HepG2 (cell line): Measurements from ENCODE around the gene DPM1. TPM values are rescaled to one million over a fixed set of nuclear protein-coding genes. Genes with fewer than 3 reads are reported as not detected.

Experiments
- ETV6 ChIP-seq: sonication (generic); formaldehyde crosslinking; conservative IDR thresholded peaks from 2 replicates; pipeline ENCODE4 v1.4.0; 2020; ENCODE audit warnings: missing genetic modification reagents
- FIP1L1 ChIP-seq: fragments of 200-400 bp; formaldehyde crosslinking; IDR thresholded peaks from 2 replicates; pipeline ENCODE4 v1.6.1; 2018; ENCODE audit warnings: low read depth, mild to moderate bottlenecking, low read length, moderate library complexity, borderline replicate concordance; ENCODE audit not compliant: insufficient read depth
- FOSL1 ChIP-seq: sonication (generic); formaldehyde crosslinking; IDR thresholded peaks from 2 replicates; pipeline ENCODE4 v1.9.0; 2021; ENCODE audit warnings: missing genetic modification reagents, borderline replicate concordance
- HNRNPLL ChIP-seq: fragments of 200-400 bp; formaldehyde crosslinking; IDR thresholded peaks from 2 replicates; pipeline ENCODE4 v1.6.1; 2017; ENCODE audit warnings: mild to moderate bottlenecking, low read depth, low read length; ENCODE audit not compliant: poor library complexity, severe bottlenecking
- HOMEZ ChIP-seq: IDR thresholded peaks from 2 replicates; pipeline ENCODE4 v1.6.1; 2016; ENCODE audit warnings: low read depth
- MTA3 ChIP-seq: sonication (generic); formaldehyde crosslinking; IDR thresholded peaks from 2 replicates; pipeline ENCODE4 v1.4.0; 2020; ENCODE audit warnings: missing genetic modification reagents
- NFKBIZ ChIP-seq: IDR thresholded peaks from 2 replicates; pipeline ENCODE4 v1.6.1; 2018; ENCODE audit warnings: missing genetic modification reagents, missing compliant biosample characterization
- PRPF4 ChIP-seq: fragments of 200-400 bp; formaldehyde crosslinking; IDR thresholded peaks from 2 replicates; pipeline ENCODE4 v1.6.1; 2016; ENCODE audit warnings: low read length, low read depth; ENCODE audit not compliant: poor library complexity, severe bottlenecking
- SAFB2 ChIP-seq: sonication (generic); formaldehyde crosslinking; IDR thresholded peaks from 2 replicates; pipeline ENCODE4 v1.5.1; 2020; ENCODE audit warnings: missing genetic modification reagents, low read depth, mild to moderate bottlenecking, borderline replicate concordance
- ZBTB42 ChIP-seq: sonication (generic); formaldehyde crosslinking; IDR thresholded peaks from 2 replicates; pipeline ENCODE4 v1.5.0; 2020; ENCODE audit warnings: mild to moderate bottlenecking, missing genetic modification reagents
- ZFAT ChIP-seq: sonication (generic); formaldehyde crosslinking; conservative IDR thresholded peaks from 2 replicates; pipeline ENCODE4 v1.8.1; 2023; ENCODE audit warnings: missing genetic modification reagents, inconsistent platforms
- ZNF205 ChIP-seq: IDR thresholded peaks from 2 replicates; pipeline ENCODE4 v1.6.1; 2018; ENCODE audit warnings: missing biosample characterization, missing genetic modification reagents
- ZNF232 ChIP-seq: sonication (generic); formaldehyde crosslinking; IDR thresholded peaks from 2 replicates; pipeline ENCODE4 v1.4.0; 2020; ENCODE audit warnings: missing genetic modification reagents, borderline replicate concordance
- ZNF354B ChIP-seq: sonication (generic); formaldehyde crosslinking; IDR thresholded peaks from 2 replicates; pipeline ENCODE4 v1.8.0; 2022; ENCODE audit warnings: mild to moderate bottlenecking, missing genetic modification reagents
- ZNF382 ChIP-seq: sonication (generic); formaldehyde crosslinking; IDR thresholded peaks from 2 replicates; pipeline ENCODE4 v1.5.0; 2020; ENCODE audit warnings: missing genetic modification reagents, mild to moderate bottlenecking, borderline replicate concordance
- ZNF44 ChIP-seq: sonication (generic); formaldehyde crosslinking; IDR thresholded peaks from 2 replicates; pipeline ENCODE4 v1.5.1; 2020; ENCODE audit warnings: mild to moderate bottlenecking, missing genetic modification reagents
- ZNF7 ChIP-seq: IDR thresholded peaks from 2 replicates; pipeline ENCODE4 v1.6.1; 2016; ENCODE audit warnings: missing biosample characterization, missing genetic modification reagents
- ZSCAN30 ChIP-seq: sonication (generic); formaldehyde crosslinking; IDR thresholded peaks from 2 replicates; pipeline ENCODE4 v1.5.0; 2020; ENCODE audit warnings: mild to moderate bottlenecking, missing genetic modification reagents
- polyA plus RNA-seq, 8 experiments: library from polyadenylated mRNA; depleted of rRNA in 3 of 8; stranded (reverse) in 7 of 8; unstranded in 1 of 8; fragments of >200 nt; fragmentation: Illumina TruSeq in 4 of 8; extraction: Trizol in 4 of 8; gene quantifications; 2 replicates each; pipeline versions ENCODE4 v1.2.1 to v1.2.3, GENCODE V29; 2011 to 2016; ENCODE audit warnings: low read depth in 4 of 8, missing spikeins in 1 of 8, mixed read lengths in 1 of 8; ENCODE audit not compliant: insufficient read depth in 1 of 8
- total RNA-seq, 5 experiments: library from RNA; depleted of rRNA; stranded (reverse); fragments of >200 nt; fragmentation: Illumina TruSeq; extraction: Trizol; gene quantifications; 2 replicates each; pipeline ENCODE4 v1.2.3, GENCODE V29; 2016; ENCODE audit warnings: low read depth in 1 of 5
- TF ChIP-seq, protein P1 (sequence below): sonication (generic); formaldehyde crosslinking; IDR thresholded peaks from 2 replicates; pipeline ENCODE4 v1.4.0; 2020; ENCODE audit warnings: missing genetic modification reagents
- TF ChIP-seq, protein P2 (sequence below): sonication (generic); formaldehyde crosslinking; conservative IDR thresholded peaks from 2 replicates; pipeline ENCODE4 v1.4.0; 2020; ENCODE audit warnings: mild to moderate bottlenecking, missing genetic modification reagents, moderate library complexity
- TF ChIP-seq, protein P3 (sequence below): sonication (generic); formaldehyde crosslinking; IDR thresholded peaks from 2 replicates; pipeline ENCODE4 v1.4.0; 2020; ENCODE audit warnings: missing genetic modification reagents

Gene DPM1
- total and polyA plus RNA-seq, 2 of the 13 experiments (the other 11 are each of a cell fraction or from before 2014, with no cell fraction given) = 83.2 to 161 TPM

DNA sequence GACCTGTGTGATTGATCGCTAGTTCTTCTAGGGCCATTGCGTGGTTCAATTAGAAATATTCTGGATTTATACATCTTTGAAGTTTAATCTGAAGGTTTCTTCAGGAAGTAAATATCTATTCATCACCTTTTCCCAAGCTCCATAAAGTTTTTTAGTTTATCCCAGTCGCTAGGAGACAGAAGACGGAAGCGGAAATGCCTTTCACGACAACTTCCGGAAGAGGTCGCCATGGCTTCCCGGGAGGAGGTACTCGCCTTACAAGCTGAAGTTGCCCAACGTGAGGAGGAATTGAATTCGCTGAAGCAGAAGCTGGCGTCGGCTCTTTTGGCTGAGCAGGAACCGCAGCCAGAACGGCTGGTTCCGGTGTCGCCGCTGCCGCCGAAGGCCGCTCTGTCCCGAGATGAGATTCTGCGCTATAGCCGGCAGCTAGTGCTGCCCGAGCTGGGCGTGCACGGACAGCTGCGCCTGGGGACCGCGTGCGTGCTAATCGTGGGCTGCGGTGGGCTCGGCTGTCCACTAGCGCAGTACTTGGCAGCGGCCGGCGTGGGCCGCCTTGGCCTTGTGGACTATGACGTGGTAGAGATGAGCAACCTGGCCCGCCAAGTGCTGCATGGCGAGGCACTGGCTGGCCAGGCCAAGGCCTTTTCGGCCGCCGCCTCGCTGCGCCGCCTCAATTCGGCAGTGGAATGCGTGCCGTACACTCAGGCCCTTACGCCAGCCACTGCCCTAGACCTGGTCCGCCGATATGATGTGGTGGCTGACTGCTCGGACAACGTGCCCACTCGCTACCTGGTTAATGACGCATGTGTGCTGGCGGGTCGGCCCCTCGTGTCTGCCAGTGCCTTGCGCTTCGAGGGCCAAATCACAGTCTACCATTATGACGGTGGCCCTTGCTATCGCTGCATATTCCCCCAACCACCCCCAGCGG, 547 bp upstream of the DPM1 start, which contains the start of gene MOCS3 (continued):
- TF ChIP-seq ZNF382 (CRISPR knock-in tag) (no peak), FOSL1 (CRISPR knock-in tag) (0 out of 2 replicates have a peak, but pooled peaks have one; percentile 29), PRPF4 (no peak), ZNF354B (CRISPR knock-in tag) (no peak), HNRNPLL (peak; percentile 68), FIP1L1 (no peak; the same call in 1 of the 2 replicates), ZNF232 (CRISPR knock-in tag) (peak; percentile 87; the same call in 1 of the 2 replicates), ZSCAN30 (CRISPR knock-in tag) (0 out of 2 replicates have a peak, but pooled peaks have one; percentile 63), HOMEZ (no peak), ETV6 (CRISPR knock-in tag) (0 out of 2 replicates have a peak, but pooled peaks have one; percentile 5), ZBTB42 (CRISPR knock-in tag) (no peak; the same call in 1 of the 2 replicates), NFKBIZ (CRISPR knock-in tag) (0 out of 2 replicates have a peak, but pooled peaks have one; percentile 21), SAFB2 (CRISPR knock-in tag) (peak; percentile 66; the same call in 1 of the 2 replicates), ZNF205 (no peak), ZNF7 (CRISPR knock-in tag) (no peak), ZNF44 (CRISPR knock-in tag) (peak; percentile 91), ZFAT (0 out of 2 replicates have a peak, but pooled peaks have one; percentile 66), MTA3 (CRISPR knock-in tag) (no peak)
- TF ChIP-seq, protein P1, sequence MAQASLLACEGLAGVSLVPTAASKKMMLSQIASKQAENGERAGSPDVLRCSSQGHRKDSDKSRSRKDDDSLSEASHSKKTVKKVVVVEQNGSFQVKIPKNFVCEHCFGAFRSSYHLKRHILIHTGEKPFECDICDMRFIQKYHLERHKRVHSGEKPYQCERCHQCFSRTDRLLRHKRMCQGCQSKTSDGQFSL (CRISPR knock-in tag) = 0 out of 2 replicates have a peak, but pooled peaks have one; percentile 24
- TF ChIP-seq, protein P2, sequence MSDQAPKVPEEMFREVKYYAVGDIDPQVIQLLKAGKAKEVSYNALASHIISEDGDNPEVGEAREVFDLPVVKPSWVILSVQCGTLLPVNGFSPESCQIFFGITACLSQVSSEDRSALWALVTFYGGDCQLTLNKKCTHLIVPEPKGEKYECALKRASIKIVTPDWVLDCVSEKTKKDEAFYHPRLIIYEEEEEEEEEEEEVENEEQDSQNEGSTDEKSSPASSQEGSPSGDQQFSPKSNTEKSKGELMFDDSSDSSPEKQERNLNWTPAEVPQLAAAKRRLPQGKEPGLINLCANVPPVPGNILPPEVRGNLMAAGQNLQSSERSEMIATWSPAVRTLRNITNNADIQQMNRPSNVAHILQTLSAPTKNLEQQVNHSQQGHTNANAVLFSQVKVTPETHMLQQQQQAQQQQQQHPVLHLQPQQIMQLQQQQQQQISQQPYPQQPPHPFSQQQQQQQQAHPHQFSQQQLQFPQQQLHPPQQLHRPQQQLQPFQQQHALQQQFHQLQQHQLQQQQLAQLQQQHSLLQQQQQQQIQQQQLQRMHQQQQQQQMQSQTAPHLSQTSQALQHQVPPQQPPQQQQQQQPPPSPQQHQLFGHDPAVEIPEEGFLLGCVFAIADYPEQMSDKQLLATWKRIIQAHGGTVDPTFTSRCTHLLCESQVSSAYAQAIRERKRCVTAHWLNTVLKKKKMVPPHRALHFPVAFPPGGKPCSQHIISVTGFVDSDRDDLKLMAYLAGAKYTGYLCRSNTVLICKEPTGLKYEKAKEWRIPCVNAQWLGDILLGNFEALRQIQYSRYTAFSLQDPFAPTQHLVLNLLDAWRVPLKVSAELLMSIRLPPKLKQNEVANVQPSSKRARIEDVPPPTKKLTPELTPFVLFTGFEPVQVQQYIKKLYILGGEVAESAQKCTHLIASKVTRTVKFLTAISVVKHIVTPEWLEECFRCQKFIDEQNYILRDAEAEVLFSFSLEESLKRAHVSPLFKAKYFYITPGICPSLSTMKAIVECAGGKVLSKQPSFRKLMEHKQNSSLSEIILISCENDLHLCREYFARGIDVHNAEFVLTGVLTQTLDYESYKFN (CRISPR knock-in tag) = no peak; the same call in 1 of the 2 replicates
- TF ChIP-seq, protein P3, sequence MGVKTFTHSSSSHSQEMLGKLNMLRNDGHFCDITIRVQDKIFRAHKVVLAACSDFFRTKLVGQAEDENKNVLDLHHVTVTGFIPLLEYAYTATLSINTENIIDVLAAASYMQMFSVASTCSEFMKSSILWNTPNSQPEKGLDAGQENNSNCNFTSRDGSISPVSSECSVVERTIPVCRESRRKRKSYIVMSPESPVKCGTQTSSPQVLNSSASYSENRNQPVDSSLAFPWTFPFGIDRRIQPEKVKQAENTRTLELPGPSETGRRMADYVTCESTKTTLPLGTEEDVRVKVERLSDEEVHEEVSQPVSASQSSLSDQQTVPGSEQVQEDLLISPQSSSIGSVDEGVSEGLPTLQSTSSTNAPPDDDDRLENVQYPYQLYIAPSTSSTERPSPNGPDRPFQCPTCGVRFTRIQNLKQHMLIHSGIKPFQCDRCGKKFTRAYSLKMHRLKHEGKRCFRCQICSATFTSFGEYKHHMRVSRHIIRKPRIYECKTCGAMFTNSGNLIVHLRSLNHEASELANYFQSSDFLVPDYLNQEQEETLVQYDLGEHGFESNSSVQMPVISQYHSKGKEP (CRISPR knock-in tag) = peak; percentile 68; the same call in 1 of the 2 replicates
